GM08714 (cell line): ENCODE measurements around the gene NKX1-1.
"Not testable (repeated sequence)": the region's sequence is repeated elsewhere in the genome, so short reads cannot be mapped to it uniquely, and the experiment has no call there.

ENCODE experiments used
- H3K4me3 ChIP-seq: fragments of 200-500 bp; sonication (Bioruptor generic); 2 replicates; pipeline ENCODE4 v1.5.1; 2014; ENCODE audit warnings: mild to moderate bottlenecking, low read length, inconsistent platforms
- ZNF274 ChIP-seq: IDR thresholded peaks from 2 replicates; pipeline ENCODE4 v1.6.1; 2012; ENCODE audit warnings: mild to moderate bottlenecking, low read depth, low read length

The NKX1-1 gene

DNA sequence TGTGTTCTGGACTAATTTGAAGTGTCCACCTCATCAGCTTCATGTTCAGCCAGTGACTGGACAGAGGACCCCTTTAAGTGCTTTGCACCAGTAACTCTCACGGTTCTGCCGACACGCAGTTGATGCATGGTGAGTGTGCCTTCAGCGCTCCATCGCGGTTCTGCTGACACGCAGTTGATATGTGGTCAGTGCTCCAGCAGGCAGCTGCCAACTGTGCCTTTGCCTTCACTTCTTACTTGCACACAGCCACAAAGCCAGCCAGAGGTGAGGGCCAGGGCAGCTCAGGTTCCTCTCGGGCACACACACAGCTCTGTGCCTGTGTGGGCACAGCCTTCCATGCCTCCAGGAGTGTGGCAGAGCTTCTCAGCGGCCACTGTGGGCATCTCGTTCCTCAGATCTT lies 12.4 kb downstream of the NKX1-1 start:
- TF ChIP-seq ZNF274 = no peak
- no peak overlapping the region for H3K4me3 ChIP-seq

DNA sequence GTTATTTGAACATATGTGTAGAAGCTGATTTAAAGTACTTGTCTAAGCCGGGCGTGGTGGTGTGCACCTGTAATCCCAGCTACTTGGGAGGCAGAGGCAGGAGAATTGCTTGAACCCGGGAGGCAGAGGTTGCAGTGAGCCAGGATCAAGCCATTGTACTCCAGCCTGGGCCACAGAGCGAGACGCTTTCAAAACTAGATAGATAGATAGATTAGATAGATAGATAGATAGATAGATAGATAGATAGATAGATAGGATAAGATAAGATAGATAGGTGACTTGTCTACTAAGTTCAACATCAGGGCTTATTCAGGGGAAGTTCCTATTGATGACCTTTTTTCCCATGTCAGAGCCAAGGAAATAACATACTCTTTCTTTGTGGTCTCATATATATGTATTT lies 12.9 kb downstream of the NKX1-1 start:
- not testable (repeated sequence) for H3K4me3 ChIP-seq

DNA sequence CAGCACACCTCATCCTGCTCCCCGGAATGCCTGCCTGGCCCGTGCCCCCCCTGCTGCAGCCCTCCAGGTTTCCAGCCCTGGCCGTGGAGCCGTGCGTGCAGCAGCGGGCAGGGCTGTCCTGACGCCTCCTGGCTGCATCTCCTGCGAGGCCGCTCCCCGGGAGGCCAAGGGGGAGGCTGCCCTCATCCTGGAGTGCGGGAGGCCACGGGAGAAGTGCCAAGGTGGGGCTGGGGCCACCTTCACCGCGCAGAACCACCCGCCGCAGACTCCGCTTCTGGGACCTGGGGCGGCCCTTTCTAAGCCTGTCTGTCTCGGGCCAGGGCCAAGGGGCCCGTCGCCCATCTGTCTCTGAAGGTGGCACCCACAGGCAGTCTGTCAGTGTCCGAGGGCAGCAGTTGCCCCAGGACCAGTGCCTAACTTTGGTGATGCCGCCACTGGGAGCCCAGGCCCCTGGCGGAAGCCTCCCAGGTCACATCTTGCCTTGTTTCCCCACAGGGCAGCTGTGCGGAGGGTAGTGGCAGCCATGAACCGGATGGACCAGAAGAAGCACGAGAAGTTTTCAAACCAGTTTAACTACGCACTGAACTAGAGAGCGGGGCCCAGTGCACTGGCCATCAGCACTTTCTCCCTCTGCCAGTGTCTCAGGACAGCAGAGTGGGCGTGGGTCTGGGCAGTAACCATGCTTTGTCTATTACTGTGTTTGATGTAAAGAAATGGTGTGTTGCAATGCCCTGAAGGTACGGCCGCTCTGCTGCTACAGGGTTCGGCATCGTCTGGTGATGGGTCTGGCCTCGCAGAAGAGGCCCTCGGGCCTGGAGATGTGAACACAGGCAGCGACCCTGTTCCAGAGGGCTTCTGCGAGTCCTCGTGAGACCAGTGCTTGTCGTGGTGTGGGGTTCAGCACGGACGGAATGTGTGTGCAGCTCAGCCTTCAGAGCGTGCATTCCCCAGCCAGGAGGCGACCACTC lies 20.6 kb downstream of the NKX1-1 start:
- no peak overlapping the region for H3K4me3 ChIP-seq
- TF ChIP-seq ZNF274 = no peak

DNA sequence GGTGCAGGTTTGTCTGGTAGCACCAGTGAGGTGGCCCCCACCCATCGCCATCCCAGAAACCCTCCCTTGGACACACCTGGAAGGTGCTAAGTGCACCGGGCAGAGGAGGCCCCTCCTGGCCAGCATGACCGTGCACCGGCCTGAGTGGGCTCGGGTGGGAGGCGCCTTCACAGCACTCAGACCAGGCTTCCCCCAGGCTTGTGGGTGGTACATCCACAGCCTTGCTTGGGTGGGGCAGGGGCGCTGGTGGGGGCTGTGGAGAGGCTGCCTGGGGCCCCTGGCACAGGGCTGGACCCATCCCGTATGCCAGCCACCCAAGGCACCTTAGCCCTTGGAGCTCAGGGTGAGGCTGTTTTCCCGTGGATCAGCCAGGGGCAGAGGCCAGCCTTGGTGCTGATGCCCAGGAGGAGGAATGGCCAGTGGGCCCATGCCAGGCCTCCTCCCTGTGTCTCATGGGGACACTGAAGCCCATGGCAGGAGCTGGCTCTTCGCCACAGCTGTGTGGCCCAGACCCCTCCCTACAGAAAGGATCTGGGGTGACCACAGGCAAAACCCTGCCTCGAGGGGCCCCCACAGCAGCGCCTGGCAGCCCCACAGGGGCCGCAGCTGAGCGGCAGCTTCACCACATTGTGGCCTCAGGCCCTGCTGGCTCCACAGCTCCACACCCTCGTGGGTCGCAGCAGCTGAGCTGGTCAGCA lies 21.4 kb downstream of the NKX1-1 start:
- no peak for TF ChIP-seq ZNF274
- no peak overlapping the region for H3K4me3 ChIP-seq

DNA sequence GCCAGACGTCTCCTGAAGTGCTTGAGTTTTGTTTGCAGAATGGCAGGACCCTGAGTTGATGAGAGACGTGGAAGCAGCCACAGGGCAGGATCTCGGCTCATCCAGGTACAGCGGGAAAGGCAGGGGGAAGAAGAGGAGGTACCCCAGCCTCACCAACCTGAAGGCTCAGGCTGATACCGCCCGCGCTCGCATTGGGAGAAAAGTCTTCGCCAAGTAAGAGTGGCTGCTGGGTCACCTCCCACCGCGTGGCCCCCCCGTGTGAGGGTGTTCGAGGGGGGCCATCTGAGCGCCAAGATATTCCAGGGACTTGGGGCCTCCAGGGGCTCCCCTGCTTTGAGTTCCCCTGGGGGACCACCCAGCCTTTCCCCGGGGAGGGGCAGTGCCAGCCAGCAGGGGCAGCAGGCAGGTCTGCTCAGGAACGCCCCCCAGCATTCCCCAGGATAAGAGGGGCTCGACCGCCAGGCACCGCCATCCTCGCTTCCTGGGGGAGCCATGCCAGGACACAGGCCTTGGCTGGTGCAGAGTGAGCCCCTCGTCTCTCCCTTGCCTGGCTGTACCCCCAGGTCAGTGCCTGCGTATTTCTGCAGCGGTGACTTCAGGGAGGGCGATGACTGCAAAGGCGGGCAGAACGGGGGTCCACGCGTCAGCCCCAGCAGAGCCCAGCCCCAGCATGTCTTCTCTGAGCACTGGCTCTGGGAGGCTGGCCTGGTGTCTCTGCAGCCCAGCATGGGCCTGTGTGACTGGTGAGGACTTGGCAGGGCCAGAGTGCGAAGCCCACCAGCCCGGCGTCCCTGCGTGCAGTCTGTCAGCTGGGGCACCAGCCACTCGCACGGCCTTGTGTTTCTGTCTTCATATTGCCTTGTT lies 22.3 kb downstream of the NKX1-1 start:
- H3K4me3 ChIP-seq = no peak overlapping the region
- TF ChIP-seq ZNF274 = no peak

DNA sequence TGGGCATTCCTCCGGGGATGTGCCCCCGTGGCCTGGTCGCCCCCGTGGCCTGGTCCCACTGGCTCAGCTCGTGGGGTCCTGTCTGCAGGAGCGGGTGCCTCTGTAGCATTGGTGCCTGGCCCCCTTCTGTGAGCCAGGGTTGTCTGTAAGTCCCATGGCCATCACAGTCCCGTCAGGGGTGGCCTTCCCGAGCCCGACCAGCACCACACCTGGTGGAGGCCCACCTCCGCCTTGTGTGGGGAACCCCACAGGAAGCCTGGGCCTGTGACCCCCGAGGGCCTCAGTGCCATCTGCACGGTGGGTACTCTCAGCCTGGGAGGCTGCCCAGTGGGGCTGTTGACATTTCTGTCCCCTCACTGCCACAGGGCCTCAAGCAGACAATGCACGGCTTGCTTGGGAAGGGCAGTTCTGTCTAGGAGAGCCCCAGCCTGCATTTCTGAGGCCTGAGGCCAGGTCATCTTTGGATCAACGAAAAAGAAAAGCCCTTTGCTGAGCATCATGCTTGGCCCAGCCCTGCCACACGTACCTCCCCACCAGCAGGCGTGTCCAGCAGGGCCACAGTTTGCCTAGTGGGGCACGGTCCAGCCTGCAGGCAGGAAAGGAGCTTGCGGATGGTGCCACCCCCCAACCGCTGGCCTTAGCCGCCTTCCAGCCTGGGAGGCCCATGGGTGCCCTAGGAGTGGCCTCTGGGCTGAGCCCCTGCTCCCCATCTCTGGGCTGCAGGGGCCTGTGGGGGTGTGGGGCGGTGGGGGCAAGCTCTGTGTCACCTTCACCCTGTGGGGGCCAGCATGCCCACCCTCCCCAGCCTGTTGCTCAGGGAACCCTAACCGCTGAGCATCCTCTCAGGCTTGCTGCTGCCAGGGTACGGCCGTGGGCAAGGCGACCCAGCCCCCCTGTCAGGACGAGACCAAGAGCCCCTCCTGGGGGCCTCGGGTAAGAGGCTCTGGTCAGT lies 23.2 kb downstream of the NKX1-1 start:
- no peak for TF ChIP-seq ZNF274

DNA sequence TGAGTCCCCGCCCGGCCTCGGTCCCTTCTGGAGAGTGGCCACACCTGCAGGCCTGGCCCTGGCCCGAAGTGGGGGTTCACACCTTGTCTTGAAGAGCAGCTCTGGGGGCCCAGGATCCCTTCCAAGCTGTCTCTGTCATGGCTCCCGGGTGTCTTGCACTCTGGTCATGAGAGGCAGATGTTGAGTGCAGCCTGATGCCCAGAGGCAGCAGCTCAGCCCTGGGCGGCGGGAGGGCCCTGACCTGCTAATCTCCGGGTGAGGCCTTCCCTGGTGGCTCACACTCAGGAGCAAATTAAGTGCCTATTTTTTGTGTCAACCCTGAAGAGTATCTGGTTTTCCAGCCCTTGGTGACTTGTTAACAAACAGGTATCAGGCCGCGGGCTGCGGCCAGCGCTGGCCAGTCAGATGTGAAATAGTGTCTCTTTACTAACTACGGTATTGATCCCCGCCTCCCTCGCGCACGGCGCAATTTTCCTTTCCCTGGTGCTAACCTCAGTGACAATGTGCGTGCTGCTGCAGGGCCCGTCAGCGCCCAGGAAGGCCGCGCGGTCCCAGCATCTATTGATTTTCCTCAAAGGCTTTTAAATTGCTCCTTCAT lies 24.2 kb downstream of the NKX1-1 start:
- H3K4me3 ChIP-seq = no peak overlapping the region
- TF ChIP-seq ZNF274 = no peak

More for the DNA sequence above, 23.2 kb downstream of the NKX1-1 start:
- H3K4me3 ChIP-seq = no peak overlapping the region

DNA sequence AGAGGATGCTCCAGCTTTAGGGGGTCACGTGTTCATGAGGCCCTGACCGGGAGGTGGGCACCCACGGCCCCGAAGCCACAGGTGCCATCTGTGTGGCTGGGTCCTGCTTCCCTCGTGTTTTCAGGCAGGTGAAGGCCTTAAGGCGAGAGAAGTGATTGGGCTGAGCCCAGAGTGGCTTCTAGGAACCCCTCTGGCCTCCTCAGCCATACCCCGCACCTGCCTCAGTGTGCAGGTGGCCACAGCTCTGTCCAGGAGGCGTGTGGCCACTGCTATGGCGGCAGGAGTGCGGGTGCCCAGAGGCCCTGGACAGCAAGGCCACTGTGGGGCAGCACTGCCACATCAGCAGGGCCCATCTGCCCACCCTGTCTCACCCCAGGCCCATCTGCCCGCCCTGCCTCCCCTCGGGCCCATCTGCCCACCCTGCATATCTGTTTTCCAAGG lies 25.0 kb downstream of the NKX1-1 start:
- TF ChIP-seq ZNF274 = no peak
- no peak overlapping the region for H3K4me3 ChIP-seq

DNA sequence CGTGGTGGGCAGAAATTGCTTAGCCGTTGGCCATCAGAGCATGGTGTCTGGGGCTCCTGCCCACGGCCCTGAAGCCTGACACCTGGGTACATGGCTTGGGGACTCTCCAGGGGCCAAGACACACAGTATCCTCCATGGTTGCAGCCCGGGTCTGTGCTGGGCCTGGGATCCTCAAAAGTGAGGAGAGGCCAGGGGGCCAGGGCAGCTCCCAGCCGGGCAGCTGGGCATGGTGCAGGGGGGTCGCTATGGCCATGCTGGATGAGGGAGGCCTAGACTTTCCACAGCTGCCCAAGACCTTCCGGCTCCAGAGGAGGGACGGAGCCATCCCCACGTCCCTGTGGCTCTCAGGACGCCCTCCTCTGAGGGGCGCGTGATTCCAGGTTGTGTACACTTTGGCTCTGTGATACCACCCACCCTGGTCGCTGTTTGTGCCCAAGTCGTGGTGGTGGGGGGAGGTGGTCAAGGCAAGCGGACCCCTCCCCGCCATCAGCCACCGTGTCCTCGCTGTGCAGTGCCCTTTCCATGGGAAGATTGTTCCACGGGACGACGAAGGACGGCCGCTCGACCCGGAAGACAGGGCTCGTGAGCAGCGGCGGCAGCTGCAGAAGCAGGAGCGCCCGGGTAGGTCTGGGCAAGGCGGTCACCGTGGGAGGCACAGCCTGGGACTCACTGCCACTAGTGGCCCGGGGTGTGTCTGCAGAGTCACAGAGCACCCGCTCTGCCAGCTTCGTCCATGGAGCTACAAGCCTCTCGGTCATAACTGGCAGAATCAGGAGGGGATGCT lies 25.7 kb downstream of the NKX1-1 start:
- H3K4me3 ChIP-seq = no peak overlapping the region
- TF ChIP-seq ZNF274 = no peak

DNA sequence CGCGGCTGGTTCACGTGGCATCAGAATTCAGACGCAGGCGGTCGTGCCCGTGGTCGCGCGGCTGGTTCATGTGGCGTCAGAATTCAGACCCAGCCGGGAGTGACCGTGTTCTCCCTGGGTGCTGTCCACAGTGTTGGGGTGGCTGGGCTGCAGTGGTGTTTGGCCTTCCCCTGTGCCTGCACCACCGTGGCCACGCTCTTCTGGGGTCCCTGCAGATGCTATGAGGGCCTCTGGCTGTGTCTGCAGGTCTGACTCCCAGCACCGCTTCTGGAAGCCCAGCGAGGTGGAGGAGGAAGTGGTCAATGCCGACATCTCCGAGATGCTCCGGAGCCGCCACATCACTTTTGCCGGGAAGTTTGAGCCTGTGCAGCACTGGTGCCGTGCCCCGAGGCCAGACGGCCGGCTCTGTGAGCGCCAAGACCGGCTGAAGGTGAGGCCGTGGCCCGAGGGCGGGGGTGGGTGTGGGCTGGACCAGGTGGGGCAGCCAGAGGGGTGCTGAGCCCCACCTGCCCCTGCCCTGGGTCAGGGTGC lies 26.4 kb downstream of the NKX1-1 start:
- no peak overlapping the region for H3K4me3 ChIP-seq
- TF ChIP-seq ZNF274 = no peak

DNA sequence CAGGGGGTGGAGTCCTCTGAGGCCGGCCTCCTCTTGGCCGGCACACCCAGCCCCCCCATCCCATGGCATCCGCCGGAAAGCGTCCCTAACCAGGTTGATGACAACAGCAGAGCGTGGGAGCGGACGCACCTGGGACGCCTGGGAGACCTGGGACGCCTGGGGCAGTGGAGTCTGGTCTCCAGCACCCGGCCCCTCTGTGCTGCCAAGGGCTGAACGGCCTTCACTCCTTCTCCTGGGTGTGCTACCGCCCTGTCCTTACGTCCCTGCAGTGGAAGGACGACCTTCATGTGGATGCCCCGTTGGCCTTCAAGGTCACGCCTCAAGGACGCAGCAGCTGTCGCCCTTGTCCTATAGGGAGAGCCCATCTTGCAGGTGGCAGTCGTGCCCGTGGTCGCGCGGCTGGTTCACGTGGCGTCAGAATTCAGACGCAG lies 26.9 kb downstream of the NKX1-1 start:
- TF ChIP-seq ZNF274 = no peak
- H3K4me3 ChIP-seq = no peak overlapping the region
